ENCODE results near the gene DDX24.

Gene DDX24

DNA sequence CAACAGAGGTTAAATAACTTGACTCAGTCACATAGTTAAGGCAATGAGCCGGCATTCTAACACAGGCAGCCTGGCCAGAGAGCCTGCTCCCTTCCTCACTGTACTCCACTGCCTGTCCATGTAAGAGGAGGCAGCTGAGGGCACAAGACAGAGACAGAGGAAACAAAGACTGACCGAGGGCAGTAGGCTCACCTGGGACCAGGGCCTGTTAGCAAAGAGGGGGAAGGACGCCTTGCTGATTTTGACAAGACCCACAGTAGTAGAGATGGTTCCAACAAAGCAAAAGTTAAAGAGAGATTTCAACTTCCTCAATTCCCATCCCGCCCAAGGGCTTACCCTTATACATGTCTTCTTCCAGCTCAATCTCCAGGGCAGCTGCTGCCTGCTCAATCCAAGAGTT, 28.3 kb downstream of the DDX24 start:
- TF ChIP-seq, protein P1, sequence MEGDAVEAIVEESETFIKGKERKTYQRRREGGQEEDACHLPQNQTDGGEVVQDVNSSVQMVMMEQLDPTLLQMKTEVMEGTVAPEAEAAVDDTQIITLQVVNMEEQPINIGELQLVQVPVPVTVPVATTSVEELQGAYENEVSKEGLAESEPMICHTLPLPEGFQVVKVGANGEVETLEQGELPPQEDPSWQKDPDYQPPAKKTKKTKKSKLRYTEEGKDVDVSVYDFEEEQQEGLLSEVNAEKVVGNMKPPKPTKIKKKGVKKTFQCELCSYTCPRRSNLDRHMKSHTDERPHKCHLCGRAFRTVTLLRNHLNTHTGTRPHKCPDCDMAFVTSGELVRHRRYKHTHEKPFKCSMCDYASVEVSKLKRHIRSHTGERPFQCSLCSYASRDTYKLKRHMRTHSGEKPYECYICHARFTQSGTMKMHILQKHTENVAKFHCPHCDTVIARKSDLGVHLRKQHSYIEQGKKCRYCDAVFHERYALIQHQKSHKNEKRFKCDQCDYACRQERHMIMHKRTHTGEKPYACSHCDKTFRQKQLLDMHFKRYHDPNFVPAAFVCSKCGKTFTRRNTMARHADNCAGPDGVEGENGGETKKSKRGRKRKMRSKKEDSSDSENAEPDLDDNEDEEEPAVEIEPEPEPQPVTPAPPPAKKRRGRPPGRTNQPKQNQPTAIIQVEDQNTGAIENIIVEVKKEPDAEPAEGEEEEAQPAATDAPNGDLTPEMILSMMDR (IDR thresholded peaks at IDR 0.05; ENCODE audit: borderline replicate concordance, insufficient read depth, low read depth, low read length) = no peak
- H3K4me3 ChIP-seq (ENCODE audit: low read depth, low read length) = no peak overlapping the region

GRCh38 chr14:94052199-94052598, 28.8 kb downstream of the DDX24 start:
- no peak overlapping the region for H3K4me3 ChIP-seq (ENCODE audit: low read depth, low read length)
- TF ChIP-seq, protein P1 (IDR thresholded peaks at IDR 0.05; ENCODE audit: borderline replicate concordance, insufficient read depth, low read depth, low read length) = no peak

DNA sequence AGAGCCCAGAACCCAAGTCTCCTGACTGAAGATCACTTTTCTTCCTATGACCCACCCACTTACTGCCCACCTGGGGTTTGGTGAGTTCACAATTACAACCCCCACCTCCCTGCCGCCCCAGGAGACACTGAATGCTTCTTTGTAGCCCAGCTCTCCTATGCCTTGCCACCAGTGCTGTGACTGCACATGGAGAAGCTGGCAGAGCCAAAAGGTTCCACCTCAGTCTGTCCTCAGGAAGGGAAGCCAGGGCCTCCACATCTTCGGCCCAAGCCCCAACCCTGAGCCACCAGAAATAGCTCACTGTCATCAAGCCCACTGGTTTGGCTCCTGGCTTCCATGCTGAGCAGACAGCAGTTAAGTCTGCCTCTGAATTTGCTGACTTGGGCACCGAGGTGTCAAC, 29.2 kb downstream of the DDX24 start:
- no peak overlapping the region for H3K4me3 ChIP-seq (ENCODE audit: low read depth, low read length)
- TF ChIP-seq, protein P1 (IDR thresholded peaks at IDR 0.05; ENCODE audit: borderline replicate concordance, insufficient read depth, low read depth, low read length) = no peak

DNA sequence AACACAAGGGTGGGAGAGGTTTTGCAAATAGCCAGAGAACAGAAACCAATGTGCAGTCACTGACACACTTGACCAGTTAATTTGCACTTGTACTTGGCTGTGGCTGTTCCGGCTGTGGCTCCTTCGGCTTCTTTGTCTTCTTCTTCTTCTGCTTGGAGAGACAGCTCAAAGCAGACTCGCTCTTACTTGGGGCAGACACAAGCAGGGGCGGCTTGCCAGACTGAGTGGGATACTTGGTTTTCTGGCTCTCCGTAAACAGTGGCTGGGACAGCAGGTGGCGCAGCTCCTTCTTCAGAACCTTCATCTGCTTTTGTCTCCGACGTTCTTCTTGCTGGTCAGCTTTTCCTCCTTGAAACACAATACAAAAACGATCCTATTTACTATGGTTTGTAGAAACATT, 29.9 kb downstream of the DDX24 start:
- TF ChIP-seq, protein P1 (IDR thresholded peaks at IDR 0.05; ENCODE audit: borderline replicate concordance, insufficient read depth, low read depth, low read length) = peak; percentile 10; the same call in 1 of the 2 replicates
- no peak overlapping the region for H3K4me3 ChIP-seq (ENCODE audit: low read depth, low read length)

GRCh38 chr14:94050231-94050880, 30.6 kb downstream of the DDX24 start:
- TF ChIP-seq, protein P1 (IDR thresholded peaks at IDR 0.05; ENCODE audit: borderline replicate concordance, insufficient read depth, low read depth, low read length) = no peak
- no peak overlapping the region for H3K4me3 ChIP-seq (ENCODE audit: low read depth, low read length)

GRCh38 chr14:94049625-94050023, 31.4 kb downstream of the DDX24 start:
- H3K4me3 ChIP-seq (ENCODE audit: low read depth, low read length) = no peak overlapping the region
- TF ChIP-seq, protein P1 (IDR thresholded peaks at IDR 0.05; ENCODE audit: borderline replicate concordance, insufficient read depth, low read depth, low read length) = no peak
